Keratinocyte (primary cell): ENCODE measurements around the gene UCN3. TPM values are rescaled to one million over a fixed set of nuclear protein-coding genes. Genes with fewer than 3 reads are reported as not detected.
"Not testable (repeated sequence)": the region's sequence is repeated elsewhere in the genome, so short reads cannot be mapped to it uniquely, and the experiment has no call there.

Experiments
- DNase-seq: peaks from one replicate; pipeline ENCODE4 v3.0.0-alpha.2; 2011; ENCODE audit warnings: low read depth, missing footprints, low spot score
- FAIRE-seq: peaks from 2 replicates; lab custom pipeline; 2011; peaks lifted over from hg19 to GRCh38; lab: Jason Lieb, UNC
- H2AFZ ChIP-seq: 2 replicates; pipeline ENCODE4 v1.6.0; 2012; ENCODE audit warnings: low read length, control low read depth, inconsistent platforms; ENCODE audit not compliant: control insufficient read depth
- H3K27ac ChIP-seq: 2 replicates; pipeline ENCODE4 v1.5.1; 2011; ENCODE audit warnings: low read length; ENCODE audit not compliant: control insufficient read depth, insufficient read depth
- H3K27me3 ChIP-seq: 3 replicates; pipeline ENCODE4 v1.6.0; 2011; ENCODE audit warnings: low read length; ENCODE audit not compliant: control insufficient read depth, insufficient read depth; ENCODE audit errors: extremely low read depth
- H3K36me3 ChIP-seq, 2 experiments: 2 replicates in 1 of 2; 3 replicates in 1 of 2; pipeline ENCODE4 v1.5.1; 2011; ENCODE audit warnings: low read length in 2 of 2, mild to moderate bottlenecking in 1 of 2; ENCODE audit not compliant: control insufficient read depth in 2 of 2, insufficient read depth in 2 of 2; ENCODE audit errors: extremely low read depth in 1 of 2
- H3K4me1 ChIP-seq: 3 replicates; pipeline ENCODE4 v1.5.1; 2011; ENCODE audit warnings: low read length; ENCODE audit not compliant: control insufficient read depth, insufficient read depth; ENCODE audit errors: extremely low read depth
- H3K4me2 ChIP-seq: 3 replicates; pipeline ENCODE4 v1.6.0; 2011; ENCODE audit warnings: low read depth, low read length; ENCODE audit not compliant: control insufficient read depth, insufficient read depth; ENCODE audit errors: extremely low read depth
- H3K4me3 ChIP-seq, 3 experiments: fragments of 200-600 bp in 1 of 3; sonication (generic) in 1 of 3; 2 replicates in 2 of 3; 3 replicates in 1 of 3; pipeline ENCODE4 v1.5.1; 2011 to 2016; ENCODE audit warnings: low read length in 3 of 3, mild to moderate bottlenecking in 3 of 3, control low read depth in 2 of 3, inconsistent platforms in 1 of 3, low read depth in 1 of 3, mixed read lengths in 1 of 3, mixed run types in 1 of 3, moderate library complexity in 1 of 3; ENCODE audit not compliant: control insufficient read depth in 2 of 3, insufficient read depth in 2 of 3; ENCODE audit errors: extremely low read depth in 1 of 3
- H3K79me2 ChIP-seq: 2 replicates; pipeline ENCODE4 v1.6.0; 2012; ENCODE audit warnings: low read length; ENCODE audit not compliant: control insufficient read depth, insufficient read depth
- H3K9ac ChIP-seq: 3 replicates; pipeline ENCODE4 v1.6.0; 2011; ENCODE audit warnings: low read length; ENCODE audit not compliant: control insufficient read depth, insufficient read depth; ENCODE audit errors: extremely low read depth
- H3K9me1 ChIP-seq: 3 replicates; pipeline ENCODE4 v1.6.0; 2011; ENCODE audit warnings: low read length; ENCODE audit not compliant: control insufficient read depth, insufficient read depth; ENCODE audit errors: extremely low read depth
- H3K9me3 ChIP-seq: 2 replicates; pipeline ENCODE4 v1.5.1; 2012; ENCODE audit warnings: low read depth, low read length; ENCODE audit not compliant: control insufficient read depth
- H4K20me1 ChIP-seq: 3 replicates; pipeline ENCODE4 v1.6.0; 2011; ENCODE audit warnings: low read length; ENCODE audit not compliant: control insufficient read depth, insufficient read depth; ENCODE audit errors: extremely low read depth
- EZH2 ChIP-seq: IDR thresholded peaks from one replicate; pipeline ENCODE4 v1.6.1; 2012; ENCODE audit warnings: inconsistent platforms, mild to moderate bottlenecking, low read length, moderate library complexity
- dilution Hi-C: fragments of 300-500 bp; cut with MboI; formaldehyde crosslinking; loops from one replicate; pipeline ENCODE4 v1.7.0; 2020; ENCODE audit warnings: low sequenced_read_pairs; ENCODE audit not compliant: extremely low pct_ligation_motif_present
- polyA plus RNA-seq, 5 experiments: library from polyadenylated mRNA; depleted of rRNA in 3 of 5; stranded (reverse) in 3 of 5; stranded (forward) in 1 of 5; unstranded in 1 of 5; fragments of >200 nt; gene quantifications; 1 replicate in 1 of 5; 2 replicates in 3 of 5; 3 replicates in 1 of 5; pipeline versions ENCODE4 v1.2.1 to v1.2.3, GENCODE V29; 2011 to 2012; ENCODE audit warnings: missing spikeins in 2 of 5, low read depth in 1 of 5, low replicate concordance in 1 of 5
- TF ChIP-seq, protein P1 (sequence below), 3 experiments: IDR thresholded peaks in 1 of 3; conservative IDR thresholded peaks in 1 of 3; optimal IDR thresholded peaks in 1 of 3; 2 replicates in 2 of 3; 3 replicates in 1 of 3; pipeline versions ENCODE3 to v1.5.1; 2011; ENCODE audit warnings: low read length in 3 of 3, mild to moderate bottlenecking in 3 of 3, moderate library complexity in 2 of 3, control low read depth in 1 of 3, inconsistent platforms in 1 of 3; ENCODE audit not compliant: insufficient read depth in 2 of 3; ENCODE audit errors: extremely low read depth in 1 of 3

The UCN3 gene
- polyA plus RNA-seq, 1 donor (not counting 4 experiments of a cell fraction or from before 2014, with no cell fraction given): not detected

DNA sequence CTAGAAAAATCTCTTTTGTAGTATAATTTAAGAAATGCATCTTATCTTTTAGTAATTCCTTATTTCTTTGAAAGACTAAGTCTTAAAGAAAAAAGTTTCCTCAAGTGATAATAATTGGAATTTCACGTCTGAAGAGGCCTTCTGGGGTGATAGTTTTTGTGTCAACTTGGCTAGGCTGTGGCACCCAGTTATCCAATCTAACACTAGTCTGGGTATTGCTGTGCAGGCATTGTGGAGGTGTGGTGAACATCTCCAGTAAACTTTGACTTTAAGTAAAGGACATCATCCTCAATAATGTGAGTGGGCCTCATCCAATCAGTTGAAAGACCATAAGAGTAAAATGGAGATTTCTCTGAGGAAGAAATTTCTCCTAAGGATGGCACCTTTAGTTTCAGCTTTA, 42.2 kb downstream of the UCN3 start:
- Histone ChIP-seq H3K36me3 (no peaks in the 10 kb centered on the region), H3K79me2 (no peaks in the 10 kb centered on the region), H3K27ac (no peak overlapping the region), H3K4me3 (no peak overlapping the region), H4K20me1 (no peaks in the 10 kb centered on the region), H3K9ac (no peak overlapping the region), H3K4me2 (no peak overlapping the region), H3K4me1 (peaks cover 10% of the 10 kb centered on the region), H3K9me3 (no peaks in the 10 kb centered on the region), H3K27me3 (no peaks in the 10 kb centered on the region), H2AFZ (no peak overlapping the region), H3K9me1 (no peaks in the 10 kb centered on the region)
- dilution Hi-C loops: no loop called here
- TF ChIP-seq, protein P1, sequence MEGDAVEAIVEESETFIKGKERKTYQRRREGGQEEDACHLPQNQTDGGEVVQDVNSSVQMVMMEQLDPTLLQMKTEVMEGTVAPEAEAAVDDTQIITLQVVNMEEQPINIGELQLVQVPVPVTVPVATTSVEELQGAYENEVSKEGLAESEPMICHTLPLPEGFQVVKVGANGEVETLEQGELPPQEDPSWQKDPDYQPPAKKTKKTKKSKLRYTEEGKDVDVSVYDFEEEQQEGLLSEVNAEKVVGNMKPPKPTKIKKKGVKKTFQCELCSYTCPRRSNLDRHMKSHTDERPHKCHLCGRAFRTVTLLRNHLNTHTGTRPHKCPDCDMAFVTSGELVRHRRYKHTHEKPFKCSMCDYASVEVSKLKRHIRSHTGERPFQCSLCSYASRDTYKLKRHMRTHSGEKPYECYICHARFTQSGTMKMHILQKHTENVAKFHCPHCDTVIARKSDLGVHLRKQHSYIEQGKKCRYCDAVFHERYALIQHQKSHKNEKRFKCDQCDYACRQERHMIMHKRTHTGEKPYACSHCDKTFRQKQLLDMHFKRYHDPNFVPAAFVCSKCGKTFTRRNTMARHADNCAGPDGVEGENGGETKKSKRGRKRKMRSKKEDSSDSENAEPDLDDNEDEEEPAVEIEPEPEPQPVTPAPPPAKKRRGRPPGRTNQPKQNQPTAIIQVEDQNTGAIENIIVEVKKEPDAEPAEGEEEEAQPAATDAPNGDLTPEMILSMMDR (optimal IDR thresholded peaks at IDR 0.05 in 1 of 3, IDR thresholded peaks at IDR 0.05 in 1 of 3, conservative IDR thresholded peaks at IDR 0.05 in 1 of 3; ENCODE audit: extremely low read depth in 1 of 3, insufficient read depth in 2 of 3, low read length in 3 of 3): no peak
- no peak for TF ChIP-seq EZH2
- DNase-seq (no peak), FAIRE-seq (no peak)

DNA sequence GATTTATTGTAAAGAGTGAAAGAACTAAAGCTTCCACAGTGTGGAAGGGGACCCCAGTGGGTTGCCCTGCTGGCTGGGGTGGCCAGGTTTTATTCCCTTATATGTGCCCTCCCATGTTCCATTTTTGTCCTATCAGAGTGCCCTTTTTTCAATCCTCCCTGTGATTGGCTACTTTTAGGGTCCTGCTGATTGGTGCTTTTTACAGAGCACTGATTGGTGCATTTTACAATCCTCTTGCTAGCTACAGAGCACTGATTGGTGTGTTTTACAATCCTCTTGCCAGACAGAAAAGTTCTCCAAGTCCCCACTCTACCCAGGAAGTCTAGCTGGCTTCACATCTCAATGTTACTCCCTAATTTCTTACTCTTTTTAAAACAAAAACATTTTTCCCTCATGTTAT, 46.0 kb downstream of the UCN3 start:
- DNase-seq, H2AFZ ChIP-seq, H4K20me1 ChIP-seq: not testable (repeated sequence)

DNA sequence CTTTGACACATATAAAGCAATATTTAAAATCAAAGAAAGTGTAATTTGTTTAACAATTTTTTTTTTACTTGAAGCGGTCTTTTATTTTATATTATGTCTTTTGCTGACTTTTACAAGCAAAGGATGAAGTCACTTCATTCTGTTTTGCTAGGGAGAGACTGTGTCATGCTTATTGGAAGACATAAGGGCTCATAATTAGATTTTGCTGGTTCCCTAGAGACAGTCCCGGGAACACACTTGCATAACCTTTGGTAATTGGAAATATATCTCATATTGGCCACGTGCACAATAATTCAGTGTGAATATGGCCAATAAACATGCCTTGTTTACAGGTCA, 47.1 kb downstream of the UCN3 start:
- dilution Hi-C loops: no loop called here
- Histone ChIP-seq H3K27me3 (no peaks in the 10 kb centered on the region), H3K4me3 (peak overlapping the region in 1 of 3 experiments; percentile 66), H2AFZ (peak overlapping the region; percentile 96), H3K79me2 (peaks cover 42% of the 10 kb centered on the region), H3K4me1 (peaks cover 18% of the 10 kb centered on the region), H3K9ac (peak overlapping the region; percentile 84), H3K27ac (peak overlapping the region; percentile 70), H3K9me3 (no peaks in the 10 kb centered on the region), H3K4me2 (peak overlapping the region; percentile 88), H3K9me1 (no peaks in the 10 kb centered on the region), H3K36me3 (no peaks in the 10 kb centered on the region), H4K20me1 (no peaks in the 10 kb centered on the region)
- DNase-seq: no peak
- TF ChIP-seq, protein P1 (optimal IDR thresholded peaks at IDR 0.05 in 1 of 3, IDR thresholded peaks at IDR 0.05 in 1 of 3, conservative IDR thresholded peaks at IDR 0.05 in 1 of 3; ENCODE audit: extremely low read depth in 1 of 3, insufficient read depth in 2 of 3, low read length in 3 of 3): no peak
- TF ChIP-seq EZH2: no peak
- no peak for FAIRE-seq

More for the DNA sequence above, 46.0 kb downstream of the UCN3 start:
- H3K79me2 ChIP-seq: peaks cover 31% of the 10 kb centered on the region
- dilution Hi-C loops, H3K4me2 ChIP-seq, H3K9me3 ChIP-seq, H3K4me3 ChIP-seq, H3K36me3 ChIP-seq, H3K27me3 ChIP-seq, FAIRE-seq, H3K9me1 ChIP-seq, H3K9ac ChIP-seq, H3K27ac ChIP-seq: not testable (repeated sequence)
- H3K4me1 ChIP-seq: peaks cover 18% of the 10 kb centered on the region
